ENCODE data around the gene VEPH1. TPM values are rescaled to one million over a fixed set of nuclear protein-coding genes. Genes with fewer than 3 reads are reported as not detected.

Gene VEPH1
- total RNA-seq, 1 experiment from 2014 or later = 27.3 TPM

DNA sequence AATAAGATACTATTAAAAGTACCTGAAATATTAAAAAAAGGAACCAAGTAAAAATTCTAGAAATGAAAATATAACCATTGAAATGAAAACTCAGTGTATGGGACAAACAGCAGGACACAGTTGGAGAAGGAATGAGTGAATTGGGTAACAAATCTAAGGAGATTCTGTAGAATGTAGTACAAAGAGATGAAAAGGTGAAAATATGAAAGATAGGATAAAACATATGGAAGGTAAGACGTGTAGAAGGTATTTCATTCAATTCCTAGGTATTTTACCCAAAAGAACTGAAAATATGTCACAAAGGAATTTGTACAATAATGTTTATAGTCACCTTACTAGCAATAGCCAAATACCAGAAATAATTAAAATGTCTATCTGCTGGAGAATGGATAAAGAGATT lies 260.4 kb downstream of the VEPH1 start:
- H3K9ac ChIP-seq (ENCODE audit: low read length) = no peak overlapping the region
- no peak overlapping the region for H2AFZ ChIP-seq (ENCODE audit: low read length)
- intact Hi-C loops (cut with micrococcal nuclease) = no loop called here
- BruUV-seq (replicated peaks) = no TSS peak
- H4K20me1 ChIP-seq (ENCODE audit: low read length) = no peaks in the 10 kb centered on the region
- TF ChIP-seq EZH2phosphoT487 (IDR thresholded peaks at IDR 0.05; ENCODE audit: borderline replicate concordance, low read length) (no peak), CTCF (conservative IDR thresholded peaks at IDR 0.05; ENCODE audit: low read depth, low read length) (no peak), EZH2 (IDR thresholded peaks at IDR 0.05; ENCODE audit: low read length, unreplicated experiment) (no peak)
- no peaks in the 10 kb centered on the region for H3K27me3 ChIP-seq (ENCODE audit: low read length)
- H3K27ac ChIP-seq (ENCODE audit: low read length) = no peak overlapping the region
- ChIA-PET CTCF (no interaction called here), POLR2A (ENCODE audit: unreplicated experiment) (no interaction called here)
- H3K9me3 ChIP-seq (ENCODE audit: low read length) = no peaks in the 10 kb centered on the region
- no peak for ATAC-seq
- H3K4me1 ChIP-seq (ENCODE audit: insufficient read depth, low read length) = peaks cover 1% of the 10 kb centered on the region; the same call in 1 of the 2 replicates
- H3K36me3 ChIP-seq (ENCODE audit: low read depth, low read length) = no peaks in the 10 kb centered on the region
- DNase-seq = no peak
- H3F3A ChIP-seq (ENCODE audit: low read length, unreplicated experiment) = no peaks in the 10 kb centered on the region
- H3K9me2 ChIP-seq (replicated peaks; ENCODE audit: low read length) = no peaks in the 10 kb centered on the region
- no peak overlapping the region for H3K4me3 ChIP-seq (ENCODE audit: low read length)
- H3K79me2 ChIP-seq (ENCODE audit: low read length) = no peaks in the 10 kb centered on the region
- no peak overlapping the region for H3K4me2 ChIP-seq (ENCODE audit: low read length)

DNA sequence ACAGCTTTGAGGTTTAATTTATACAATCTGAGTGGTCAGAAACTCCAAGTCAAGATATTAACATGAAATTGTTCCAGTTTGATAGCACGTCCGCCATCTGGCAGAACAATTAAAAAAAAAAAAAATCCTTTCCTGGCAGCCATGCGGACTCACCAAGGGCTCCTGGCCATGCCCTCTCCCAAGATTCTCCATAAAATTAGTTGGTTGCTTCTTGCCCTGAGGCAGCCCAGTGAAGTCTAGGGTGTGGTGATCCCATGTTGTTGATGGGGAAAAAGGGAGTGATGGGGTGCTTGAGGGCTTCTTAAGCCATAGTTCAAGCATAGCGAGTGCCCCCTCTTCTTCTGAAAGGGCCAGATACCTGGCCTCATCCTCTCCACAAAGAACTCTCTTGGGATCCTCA lies 261.6 kb downstream of the VEPH1 start:
- TF ChIP-seq CTCF (conservative IDR thresholded peaks at IDR 0.05; ENCODE audit: low read depth, low read length) (no peak), EZH2phosphoT487 (IDR thresholded peaks at IDR 0.05; ENCODE audit: borderline replicate concordance, low read length) (no peak)
- Histone ChIP-seq H3K9ac (ENCODE audit: low read length) (no peak overlapping the region), H3K79me2 (ENCODE audit: low read length) (no peaks in the 10 kb centered on the region), H3F3A (ENCODE audit: low read length, unreplicated experiment) (no peaks in the 10 kb centered on the region), H3K27ac (ENCODE audit: low read length) (no peak overlapping the region), H3K36me3 (ENCODE audit: low read depth, low read length) (no peaks in the 10 kb centered on the region), H3K4me2 (ENCODE audit: low read length) (no peak overlapping the region), H2AFZ (ENCODE audit: low read length) (no peak overlapping the region), H3K27me3 (ENCODE audit: low read length) (no peaks in the 10 kb centered on the region), H3K9me3 (ENCODE audit: low read length) (no peaks in the 10 kb centered on the region), H3K9me2 (replicated peaks; ENCODE audit: low read length) (no peaks in the 10 kb centered on the region), H4K20me1 (ENCODE audit: low read length) (no peaks in the 10 kb centered on the region), H3K4me1 (ENCODE audit: insufficient read depth, low read length) (no peaks in the 10 kb centered on the region), H3K4me3 (ENCODE audit: low read length) (no peak overlapping the region)
- intact Hi-C loops (cut with micrococcal nuclease) = no loop called here
- ChIA-PET CTCF (no interaction called here), POLR2A (ENCODE audit: unreplicated experiment) (no interaction called here)
- no TSS peak for BruUV-seq (replicated peaks)
- DNase-seq (no peak), ATAC-seq (no peak)

- no peaks in the 10 kb centered on the region for H3K27me3 ChIP-seq (ENCODE audit: low read length)
- DNase-seq (no peak), ATAC-seq (no peak)
- ChIA-PET CTCF (no interaction called here), POLR2A (ENCODE audit: unreplicated experiment) (no interaction called here)
- no peak for TF ChIP-seq EZH2 (IDR thresholded peaks at IDR 0.05; ENCODE audit: low read length, unreplicated experiment)
- TF ChIP-seq CTCF (conservative IDR thresholded peaks at IDR 0.05; ENCODE audit: low read depth, low read length) = no peak
- no peak for TF ChIP-seq EZH2phosphoT487 (IDR thresholded peaks at IDR 0.05; ENCODE audit: borderline replicate concordance, low read length)
- intact Hi-C loops (cut with micrococcal nuclease) = no loop called here
- H3K9me3 ChIP-seq (ENCODE audit: low read length) = no peaks in the 10 kb centered on the region
- H3F3A ChIP-seq (ENCODE audit: low read length, unreplicated experiment) = no peaks in the 10 kb centered on the region
- no peak overlapping the region for H2AFZ ChIP-seq (ENCODE audit: low read length)
- H4K20me1 ChIP-seq (ENCODE audit: low read length) = no peaks in the 10 kb centered on the region
- no peaks in the 10 kb centered on the region for H3K4me1 ChIP-seq (ENCODE audit: insufficient read depth, low read length)
- H3K9me2 ChIP-seq (replicated peaks; ENCODE audit: low read length) = no peaks in the 10 kb centered on the region
- BruUV-seq (replicated peaks) = no TSS peak
- H3K4me2 ChIP-seq (ENCODE audit: low read length) = no peak overlapping the region
- no peak overlapping the region for H3K9ac ChIP-seq (ENCODE audit: low read length)
- H3K27ac ChIP-seq (ENCODE audit: low read length) = no peak overlapping the region
- H3K36me3 ChIP-seq (ENCODE audit: low read depth, low read length) = no peaks in the 10 kb centered on the region
- no peak overlapping the region for H3K4me3 ChIP-seq (ENCODE audit: low read length)
- H3K79me2 ChIP-seq (ENCODE audit: low read length) = no peaks in the 10 kb centered on the region
These were observed 262.8 kb downstream of the VEPH1 start for GRCh38 chr3:157240408-157240807.

Data from PC-3 (cell line).